Hippocampal formation (tissue), 2 donors: ENCODE data around the gene CMC1.
A peak's percentile ranks its signal among the peaks of the same experiment; 100 is the strongest.

ENCODE experiments used
- DNase-seq, 2 donors: peaks; one replicate each; lab custom pipeline; 2025; lab: John Stamatoyannopoulos, UW

The CMC1 gene

DNA sequence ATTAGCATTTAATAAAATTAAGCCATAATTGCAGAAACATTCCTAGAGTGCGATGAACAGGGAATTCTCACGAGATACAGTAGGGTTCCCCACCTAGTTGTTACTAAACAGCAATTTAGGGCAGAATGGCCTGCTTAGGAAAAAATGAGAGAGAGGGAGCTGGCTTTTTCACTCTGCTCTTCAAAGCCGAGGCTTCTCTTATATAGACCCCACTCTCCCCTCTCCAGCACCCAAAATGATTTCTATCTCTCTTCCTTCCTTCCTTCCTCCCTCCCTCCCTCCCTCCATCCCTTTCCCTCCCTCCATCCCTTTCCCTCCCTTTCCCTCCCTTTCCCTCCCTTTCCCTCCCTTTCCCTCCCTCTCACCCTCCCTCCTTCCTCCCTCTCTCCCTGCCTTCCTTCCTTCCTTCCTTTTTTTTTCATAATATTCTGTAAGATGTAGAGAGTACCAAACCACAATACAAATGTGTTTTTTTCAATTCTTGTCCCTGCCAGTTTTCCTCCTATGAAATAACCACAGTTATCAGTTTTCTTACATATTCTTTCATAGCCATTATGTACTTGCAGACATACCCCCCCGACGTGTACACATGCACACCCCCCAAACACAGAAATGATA is 59.0 kb downstream of the CMC1 start:
- DNase-seq, result no peak

DNA sequence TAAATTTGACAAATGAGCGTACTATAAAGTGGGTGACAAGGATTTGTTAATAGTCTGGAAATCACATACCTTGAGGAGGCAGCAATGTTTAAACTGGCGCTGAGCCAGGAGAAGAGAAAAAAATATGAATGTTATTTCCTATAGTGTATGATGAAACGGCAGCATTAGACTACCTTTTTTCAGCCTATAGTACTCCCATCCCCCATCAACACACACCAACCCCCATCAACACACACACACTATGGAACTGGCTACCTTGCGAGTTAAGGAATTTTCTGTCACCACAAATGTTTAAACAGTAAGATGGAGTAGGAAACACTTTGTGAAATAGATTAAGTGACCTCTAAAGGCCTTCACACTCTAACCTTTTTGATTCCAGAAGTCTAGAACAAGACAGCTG is 60.3 kb downstream of the CMC1 start:
- no peak for DNase-seq

DNA sequence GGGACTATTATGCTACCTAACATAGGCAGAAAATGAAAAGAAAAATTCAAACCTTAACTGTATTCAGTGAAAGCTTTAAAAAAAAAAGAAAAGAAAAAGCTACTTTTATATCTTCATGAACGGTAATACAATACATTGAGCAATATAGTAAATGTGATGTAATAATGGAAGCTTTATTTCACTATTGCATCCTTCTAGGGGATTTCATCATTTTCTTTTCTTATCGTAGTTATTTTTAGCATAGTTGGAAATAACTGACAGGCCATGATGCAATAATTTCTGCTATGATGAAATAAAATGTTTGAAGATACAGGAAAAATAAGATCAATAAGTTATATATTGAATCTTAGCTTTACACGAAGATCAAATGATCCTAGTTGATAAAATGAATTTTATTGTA is 66.8 kb downstream of the CMC1 start:
- no peak for DNase-seq

DNA sequence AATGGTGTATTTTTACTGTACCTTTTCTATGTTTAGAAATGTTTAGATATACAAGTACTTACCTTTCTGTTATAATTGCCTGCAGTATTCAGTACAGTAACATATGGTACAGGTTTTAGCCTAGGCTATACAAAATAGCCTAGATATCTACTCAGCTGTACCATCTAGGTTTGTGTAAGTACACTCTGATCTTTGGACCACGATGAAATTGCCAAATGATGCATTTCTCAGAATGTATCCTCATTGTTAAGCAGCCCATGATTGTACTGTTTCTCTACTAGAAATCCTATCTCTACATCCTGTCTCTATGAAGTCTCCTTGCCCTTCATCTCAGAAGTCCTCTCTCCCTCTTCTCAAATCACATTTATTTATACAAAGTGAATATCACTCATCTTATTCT is 74.3 kb downstream of the CMC1 start:
- DNase-seq, result no peak

DNA sequence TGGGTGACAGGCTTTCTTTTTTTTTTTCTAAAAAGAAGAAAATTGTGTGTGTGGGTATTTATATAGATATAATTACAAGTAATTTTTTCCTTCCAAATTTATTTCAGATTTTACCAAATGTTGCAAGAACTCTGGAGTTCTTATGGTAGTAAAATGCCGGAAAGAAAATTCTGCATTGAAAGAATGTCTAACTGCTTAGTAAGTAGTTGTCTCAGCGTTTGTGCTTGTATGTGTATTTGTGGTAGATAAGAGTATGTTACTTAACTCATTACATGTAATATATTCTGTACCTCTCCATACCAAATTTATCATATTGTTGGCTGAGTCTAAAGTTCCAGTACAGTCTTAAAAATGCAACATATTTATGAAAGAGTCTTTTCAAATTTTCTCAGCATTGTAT is 74.8 kb downstream of the CMC1 start:
- DNase-seq, result no peak

DNA sequence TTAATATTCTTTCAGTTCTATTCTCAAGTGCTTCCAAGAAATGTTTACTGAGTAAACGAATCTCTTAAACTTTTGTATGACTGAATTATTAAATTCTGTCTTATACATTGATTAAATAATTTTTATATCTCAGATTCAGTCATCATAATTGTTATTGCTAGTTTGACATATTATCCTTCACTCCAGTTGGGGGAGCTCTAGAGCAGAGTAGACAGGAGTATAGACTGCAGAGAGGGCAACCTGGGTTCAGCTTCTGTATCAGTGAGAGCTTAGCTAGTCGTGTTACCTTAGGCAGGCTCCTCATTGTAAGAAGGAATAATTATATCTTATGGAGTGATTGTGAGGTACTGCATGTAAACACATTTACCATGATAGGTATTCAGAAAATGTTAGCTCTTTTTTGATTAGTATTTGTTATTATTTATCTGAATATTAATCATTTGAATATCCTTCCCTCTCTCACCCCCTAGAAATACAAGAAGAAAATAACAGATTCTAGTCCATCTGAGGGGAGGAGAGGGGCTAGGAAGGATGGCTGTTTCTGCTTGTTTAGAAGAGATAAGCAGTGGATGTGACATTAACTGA is 76.1 kb downstream of the CMC1 start:
- no peak for DNase-seq

DNA sequence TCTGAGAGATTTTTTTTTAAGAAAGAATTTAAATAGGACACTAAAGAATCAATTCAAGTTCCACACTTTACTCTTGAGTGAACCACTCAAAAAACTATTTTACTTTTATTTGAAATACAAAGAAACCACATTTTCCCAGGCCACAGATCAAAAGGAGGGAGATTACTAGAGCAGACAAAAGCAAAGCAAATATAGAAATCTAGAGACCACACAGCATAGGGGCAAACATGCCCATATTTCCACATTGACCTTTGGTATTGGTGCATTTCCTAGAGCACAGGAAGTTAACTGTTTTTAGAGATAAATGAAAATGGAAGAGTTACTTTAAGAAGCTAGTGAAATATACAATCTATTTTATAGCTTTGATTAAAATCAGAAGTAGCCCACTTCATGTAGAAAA is 79.6 kb downstream of the CMC1 start:
- no peak for DNase-seq

DNA sequence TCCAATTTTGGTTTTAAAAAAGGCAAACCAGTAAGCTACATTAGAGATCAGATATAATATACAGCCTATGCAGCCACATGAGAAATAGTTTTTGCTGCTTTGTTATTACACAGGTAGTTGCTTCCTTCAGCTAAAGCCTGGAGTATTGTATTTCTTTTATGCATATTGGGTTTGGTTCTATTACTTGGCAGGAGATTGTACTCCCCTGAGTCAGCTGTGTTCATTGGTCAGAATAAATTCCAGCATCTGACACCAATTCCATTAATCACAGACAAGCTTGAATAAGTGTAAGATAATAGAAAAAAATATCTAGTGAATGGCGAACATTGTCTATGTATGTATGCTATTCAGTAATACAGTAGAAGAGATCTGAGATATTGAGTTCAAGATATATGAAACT is 81.0 kb downstream of the CMC1 start:
- no peak for DNase-seq

DNA sequence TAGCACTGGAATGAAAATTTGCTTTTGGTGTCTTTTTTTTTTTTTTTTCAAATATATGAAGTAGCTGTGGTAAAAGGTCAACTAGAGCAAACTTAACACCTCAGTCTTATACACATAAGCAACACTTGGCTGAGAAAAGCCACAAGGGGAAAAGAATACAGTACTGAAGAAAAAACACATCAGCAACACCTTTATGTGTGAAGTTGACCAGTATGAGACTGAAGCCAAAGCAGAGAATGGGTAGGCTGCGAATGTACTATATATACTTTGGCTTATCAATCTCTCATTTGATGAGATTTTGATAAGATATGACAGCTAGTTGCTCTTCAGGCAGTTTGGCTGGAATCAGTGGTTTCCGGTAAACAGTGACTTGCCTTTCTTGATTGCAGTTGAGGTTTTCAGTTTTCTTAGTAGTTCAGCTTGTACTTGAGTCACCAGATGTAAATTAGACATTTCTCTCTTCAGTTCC is 85.1 kb downstream of the CMC1 start:
- DNase-seq, result no peak

DNA sequence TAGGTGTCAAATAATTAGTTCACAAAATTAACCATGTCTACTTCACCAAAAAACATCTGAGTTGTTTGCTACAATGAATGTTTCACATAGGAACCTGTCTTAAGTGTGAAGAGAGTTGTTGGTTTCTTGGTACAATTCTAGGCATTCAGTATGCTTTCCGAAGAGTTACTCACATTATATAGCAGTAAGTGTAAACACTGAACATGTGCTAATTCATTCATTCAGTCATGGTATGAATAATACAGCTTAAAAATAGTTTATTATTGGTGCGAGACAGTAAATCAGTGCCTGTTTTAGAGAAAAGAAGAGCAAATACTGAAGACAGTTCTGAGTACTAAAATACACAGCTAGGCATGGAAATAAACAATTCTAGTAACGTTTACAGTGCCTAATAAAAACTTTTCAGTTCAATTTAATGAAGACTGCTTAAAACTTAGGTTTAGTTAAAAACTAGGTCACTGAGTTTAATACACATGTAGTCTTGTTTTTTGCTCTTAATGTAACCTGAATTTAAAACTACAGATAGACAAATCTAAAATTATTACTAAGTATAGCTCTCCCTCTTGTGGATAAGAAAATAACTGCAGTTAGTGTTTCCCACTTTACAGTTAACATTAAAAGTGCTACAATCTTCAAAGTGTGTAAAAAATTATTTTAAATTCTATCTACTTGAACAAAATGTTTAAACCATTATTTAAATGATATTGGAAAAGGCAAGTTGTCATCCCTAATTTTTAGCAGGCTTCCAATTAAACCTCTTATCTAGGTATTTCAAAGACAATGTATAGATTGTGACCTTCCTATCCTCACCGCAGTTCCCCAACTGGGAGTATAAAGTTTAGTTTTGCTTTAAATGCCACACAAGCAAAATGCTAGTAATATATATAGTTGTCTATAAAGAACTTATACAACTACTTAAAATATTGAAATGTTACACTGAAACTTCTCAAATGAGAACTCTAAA is 87.1 kb downstream of the CMC1 start:
- peak in 1 of 2 donors; percentile 34 for DNase-seq

DNA sequence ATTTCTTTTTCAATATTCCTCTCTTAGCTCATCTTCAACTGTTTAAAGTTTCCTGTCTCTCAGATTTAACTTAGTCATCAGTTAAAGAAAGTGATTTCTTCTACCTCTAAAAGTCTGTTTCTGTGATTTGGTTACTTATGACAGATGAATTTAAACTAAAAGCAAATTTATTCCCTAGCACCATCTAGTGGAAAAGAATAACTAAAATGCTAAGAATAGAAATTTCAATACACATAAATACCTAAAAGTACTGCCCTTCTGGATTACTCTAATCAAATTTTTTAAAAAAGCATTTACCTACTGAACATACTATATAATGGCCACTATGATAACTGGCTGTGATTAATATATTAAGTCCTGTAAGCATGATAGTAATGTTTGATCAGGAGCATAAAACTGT is 93.1 kb downstream of the CMC1 start:
- DNase-seq, result no peak

DNA sequence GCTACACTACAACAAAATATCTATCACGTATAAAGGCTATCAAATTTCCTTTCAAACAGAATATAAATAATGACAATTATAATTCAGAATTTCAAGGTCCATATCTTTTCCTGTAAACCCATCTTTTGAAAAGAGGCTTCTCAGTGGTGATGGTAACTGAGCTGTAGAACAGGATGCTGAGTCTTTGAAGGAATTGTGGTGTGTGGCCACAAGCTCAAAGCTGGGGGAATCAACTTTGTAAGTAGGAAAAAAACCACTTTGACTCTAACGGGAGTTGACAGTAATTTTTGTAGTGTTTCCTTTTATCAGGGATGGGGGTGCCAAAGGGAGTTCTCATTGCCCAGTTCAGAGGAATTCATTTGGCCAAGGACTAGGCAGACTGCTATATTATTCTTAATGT is 93.8 kb downstream of the CMC1 start:
- DNase-seq, result no peak

DNA sequence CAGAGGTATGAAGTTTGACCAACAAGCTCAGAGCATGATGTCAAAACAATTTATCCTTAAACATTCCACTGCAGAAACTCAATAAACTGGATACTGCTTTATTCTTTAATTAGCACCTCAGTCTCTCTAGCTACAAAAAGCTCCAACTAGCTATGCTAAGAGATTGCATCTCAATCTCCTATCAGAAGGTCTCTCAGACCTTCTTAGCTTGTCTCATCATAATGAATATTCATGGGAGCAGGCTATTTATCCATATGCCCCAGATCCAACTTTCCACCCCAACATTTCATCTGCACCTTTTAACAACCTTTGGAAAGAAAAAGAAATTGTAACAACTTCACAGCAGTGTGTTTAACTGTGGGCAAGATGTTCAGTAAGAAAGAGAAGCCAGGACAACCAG is 95.8 kb downstream of the CMC1 start:
- DNase-seq, result no peak

DNA sequence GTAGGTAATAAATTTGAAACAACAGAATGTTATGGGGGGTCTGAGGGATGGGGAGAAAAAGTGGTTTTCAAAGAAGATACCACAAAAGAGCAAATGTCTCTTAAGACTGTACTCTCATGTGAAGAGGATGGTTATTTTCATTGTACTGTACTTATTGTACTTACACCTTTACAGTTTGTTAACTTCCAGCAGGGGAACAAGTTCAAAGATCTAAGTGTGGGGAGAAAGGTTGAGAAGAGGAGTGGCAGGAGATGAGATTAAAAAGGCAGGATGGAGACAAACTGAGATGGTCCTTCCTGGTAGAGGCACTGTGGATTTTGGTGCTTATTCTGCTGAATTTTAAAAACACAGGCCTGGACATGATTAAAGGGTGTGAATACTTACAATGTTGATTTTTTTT is 101.7 kb downstream of the CMC1 start:
- no peak for DNase-seq

DNA sequence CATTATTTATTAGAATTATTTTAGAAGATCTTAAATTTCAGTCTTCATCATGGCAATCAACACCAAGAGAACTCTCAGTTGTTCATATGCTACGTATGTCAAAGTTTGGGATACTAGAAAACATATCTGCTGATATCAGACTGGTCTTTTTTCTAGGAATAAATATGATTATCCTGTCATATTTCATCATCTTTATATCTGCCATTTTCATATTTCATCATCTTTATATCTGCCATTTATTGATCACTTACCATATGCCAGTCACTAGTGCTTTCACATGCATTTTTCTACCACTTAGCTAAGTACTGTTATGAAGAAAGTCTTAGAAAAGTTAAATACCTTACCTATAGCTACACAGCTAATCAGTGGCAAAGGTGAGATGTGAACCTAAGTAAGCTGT is 104.3 kb downstream of the CMC1 start:
- no peak for DNase-seq

DNA sequence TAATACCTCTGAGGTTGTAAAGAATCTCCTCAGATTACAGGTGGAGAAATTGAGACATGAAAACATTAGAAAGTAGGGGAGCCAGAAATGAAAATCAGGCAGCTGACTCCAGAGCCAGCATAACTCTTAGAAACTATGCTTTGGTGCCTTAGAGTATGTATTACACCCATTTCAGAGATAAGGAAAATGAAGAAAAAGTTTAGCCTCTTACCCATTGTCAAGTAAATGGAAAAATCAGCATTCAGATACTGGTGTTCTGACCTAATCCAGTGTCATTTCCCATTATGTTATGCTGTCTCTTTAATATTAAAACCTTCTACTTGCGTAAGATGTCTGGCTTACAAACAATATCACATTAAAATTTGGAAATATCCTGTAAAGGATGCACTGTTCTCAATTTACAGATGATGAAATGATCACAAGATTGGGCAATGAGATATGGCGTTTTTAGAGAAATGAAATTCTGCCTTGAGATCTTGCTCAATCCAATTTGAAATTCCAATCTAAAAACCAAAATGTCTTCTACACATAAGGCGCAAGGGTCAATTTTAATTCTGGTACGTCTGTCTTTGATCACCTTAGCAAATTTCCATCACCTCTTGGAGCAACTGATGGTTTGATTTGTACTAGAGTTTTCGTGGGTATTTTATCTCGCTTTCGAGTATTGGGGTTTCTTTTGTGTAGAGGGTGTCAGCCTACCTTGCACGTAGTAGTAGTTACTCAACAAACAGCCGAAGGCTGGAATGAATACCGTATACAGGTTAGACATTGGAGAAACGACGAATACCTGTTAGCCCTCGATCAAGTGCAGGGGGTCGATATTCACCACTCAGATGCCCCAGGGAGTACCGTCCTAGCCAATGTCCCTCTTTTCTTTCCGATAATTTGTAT is 106.2 kb downstream of the CMC1 start:
- DNase-seq, result peak in 1 of 2 donors; percentile 27

DNA sequence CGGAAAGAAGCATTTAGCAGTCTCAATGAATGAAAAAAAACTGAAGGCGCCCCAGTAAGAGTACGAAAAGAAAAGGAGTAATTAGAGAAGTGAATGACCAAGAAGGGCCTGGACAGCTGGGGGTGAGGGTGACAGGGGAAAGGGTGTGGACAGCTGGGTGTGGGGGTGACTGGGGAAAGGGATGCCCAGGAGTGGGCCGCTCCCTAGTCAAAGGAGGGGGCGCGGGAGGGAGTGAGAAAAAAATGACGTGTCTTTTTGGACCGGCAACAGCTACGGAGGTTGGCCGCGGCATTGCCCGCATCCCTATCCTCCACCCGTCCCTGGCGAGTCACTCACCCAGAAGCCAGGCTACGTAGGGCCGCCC is 106.8 kb downstream of the CMC1 start:
- no peak for DNase-seq

DNA sequence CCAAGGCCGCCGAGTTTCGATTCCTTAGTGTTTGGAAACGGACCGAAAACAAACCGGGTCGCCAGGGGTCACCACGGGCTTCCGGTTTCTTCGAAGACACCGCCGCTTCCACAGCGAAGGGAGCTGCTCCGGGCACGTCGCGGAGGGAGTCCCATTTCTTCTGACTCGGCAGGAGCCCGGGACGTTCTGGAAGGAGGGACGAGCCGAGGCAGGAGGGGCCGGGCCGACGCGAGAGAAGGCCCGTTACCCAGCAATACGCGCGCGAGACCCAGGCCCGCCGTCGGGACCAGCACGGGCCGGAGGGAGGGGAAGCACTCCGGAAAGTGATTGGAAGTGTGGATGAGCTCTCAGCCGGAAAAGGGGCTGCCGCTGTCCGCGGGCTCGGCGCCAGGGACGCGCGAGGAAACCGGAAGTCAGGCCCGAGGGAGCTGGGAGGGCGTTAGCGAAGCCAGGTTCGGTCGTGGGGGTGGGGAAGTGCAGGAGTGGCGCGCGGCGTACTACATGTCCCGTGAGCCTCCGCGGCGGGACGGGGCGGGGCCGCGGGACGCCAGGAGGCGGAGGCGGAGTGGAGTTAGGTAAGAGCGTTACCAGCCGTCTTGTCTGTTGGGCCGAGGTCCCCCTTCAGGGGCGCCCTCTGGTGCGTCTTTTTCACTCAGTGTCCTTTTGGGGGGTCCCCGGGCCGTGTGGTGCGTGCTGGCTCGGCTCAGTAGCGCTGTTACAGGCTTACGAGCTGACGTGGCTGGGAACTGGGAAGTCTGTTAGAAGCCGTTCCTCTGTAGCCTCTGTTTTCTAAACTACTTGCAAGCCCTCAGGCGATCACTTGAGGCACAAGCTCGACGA is 107.4 kb downstream of the CMC1 start, which contains the start of the genes AZI2 and ZCWPW2:
Gene AZI2 (minus strand): TSS at position 196 of the 840 bp plus-strand sequence. CDS start 8,207 bp downstream, outside the sequence.
Gene ZCWPW2 (plus strand): TSS at position 93 of the 840 bp plus-strand sequence. CDS start 64,348 bp downstream, outside the sequence.
- DNase-seq, result peak; percentile 90 to 94

DNA sequence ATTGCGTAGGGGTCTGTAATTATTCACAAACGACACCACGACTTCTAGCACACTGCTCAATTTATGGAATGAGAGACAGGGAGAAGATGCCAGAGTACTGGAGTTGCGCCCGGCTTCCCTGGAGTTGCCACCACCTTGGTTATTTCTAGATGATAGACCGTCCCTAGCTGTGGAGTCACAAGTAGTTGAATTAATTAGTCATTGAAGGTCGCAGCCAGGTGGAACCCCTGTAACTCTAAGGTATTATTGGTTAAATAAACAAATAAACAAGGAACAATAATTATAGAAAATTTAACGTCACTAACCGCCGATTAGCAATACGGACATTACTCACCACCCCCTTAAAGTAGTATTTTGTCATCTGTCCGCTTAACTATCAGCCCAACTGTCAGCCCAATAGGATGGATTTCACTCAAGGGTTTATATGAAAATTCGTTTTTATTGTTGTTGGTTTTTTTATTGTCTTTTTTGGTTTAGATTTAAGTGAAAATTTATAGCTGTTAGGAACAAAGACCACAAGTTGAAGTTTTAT is 108.1 kb downstream of the CMC1 start:
- no peak for DNase-seq
